NK-92 (cell line): ENCODE data around the gene RBM17.
A peak's percentile ranks its signal among the peaks of the same experiment; 100 is the strongest.
"Not testable (repeated sequence)": the region's sequence is repeated elsewhere in the genome, so short reads cannot be mapped to it uniquely, and the experiment has no call there.

Experiments
- DNase-seq: peaks from one replicate; lab custom pipeline; 2025; ENCODE audit not compliant: unreplicated experiment; lab: John Stamatoyannopoulos, UW

Gene RBM17

GRCh38 chr10:6088721-6089333 lies at the start of gene RBM17:
RBM17 (plus strand) TSS chr10:6089034; CDS start chr10:6097066, 8,032 bp downstream.
- DNase-seq: peak; percentile 63

GRCh38 chr10:6039711-6040110 lies 49.1 kb upstream of the RBM17 start:
- no peak for DNase-seq

GRCh38 chr10:6040205-6040604 lies 48.6 kb upstream of the RBM17 start:
- DNase-seq: no peak

GRCh38 chr10:6043377-6043776 lies 45.5 kb upstream of the RBM17 start:
- not testable (repeated sequence) for DNase-seq

GRCh38 chr10:6044060-6044459 lies 44.8 kb upstream of the RBM17 start:
- no peak for DNase-seq

GRCh38 chr10:6044751-6045313 lies 44.0 kb upstream of the RBM17 start:
- DNase-seq: no peak

GRCh38 chr10:6045314-6045848 lies 43.5 kb upstream of the RBM17 start:
- DNase-seq: no peak

- DNase-seq: no peak
Observed at GRCh38 chr10:6045878-6046772, 42.7 kb upstream of the RBM17 start.

GRCh38 chr10:6046773-6047611 lies 41.8 kb upstream of the RBM17 start:
- DNase-seq: no peak

GRCh38 chr10:6047847-6048246 lies 41.0 kb upstream of the RBM17 start:
- DNase-seq: no peak

- no peak for DNase-seq
Observed at GRCh38 chr10:6048281-6049030, 40.4 kb upstream of the RBM17 start.

- no peak for DNase-seq
Observed at GRCh38 chr10:6049031-6049400, 39.8 kb upstream of the RBM17 start.

- peak; percentile 64 for DNase-seq
Observed at GRCh38 chr10:6050801-6051445, 37.9 kb upstream of the RBM17 start.

GRCh38 chr10:6052247-6053221 lies 36.3 kb upstream of the RBM17 start:
- DNase-seq: no peak

- no peak for DNase-seq
Observed at GRCh38 chr10:6053303-6053702, 35.5 kb upstream of the RBM17 start.

- DNase-seq: no peak
Observed at GRCh38 chr10:6053816-6054631, 34.8 kb upstream of the RBM17 start.

GRCh38 chr10:6054884-6055283 lies 34.0 kb upstream of the RBM17 start:
- DNase-seq: no peak

- DNase-seq: no peak
Observed at GRCh38 chr10:6055929-6056328, 32.9 kb upstream of the RBM17 start.
